GM21360 (cell line): Measurements from ENCODE around the gene PIGL.
A peak's percentile ranks its signal among the peaks of the same experiment; 100 is the strongest.
"Not testable (repeated sequence)": the region's sequence is repeated elsewhere in the genome, so short reads cannot be mapped to it uniquely, and the experiment has no call there.

Source experiments
- ATAC-seq: cut with Tn5 transposase; IDR thresholded peaks from one replicate; pipeline ENCODE4 v1.9.1; 2021; ENCODE audit warnings: mild to moderate bottlenecking, moderate library complexity; ENCODE audit not compliant: unreplicated experiment

PIGL gene

GRCh38 chr17:16273499-16273898, 56.5 kb downstream of the PIGL start:
- ATAC-seq: no peak

GRCh38 chr17:16273929-16274339, 56.9 kb downstream of the PIGL start:
- no peak for ATAC-seq

GRCh38 chr17:16275024-16275423, 58.0 kb downstream of the PIGL start:
- no peak for ATAC-seq

- ATAC-seq: no peak
These were observed 60.2 kb downstream of the PIGL start for GRCh38 chr17:16277163-16277562.

- no peak for ATAC-seq
These were observed 64.3 kb downstream of the PIGL start for GRCh38 chr17:16281351-16281750.

GRCh38 chr17:16282522-16282921, 65.5 kb downstream of the PIGL start:
- ATAC-seq: no peak

- ATAC-seq: no peak
These were observed 66.7 kb downstream of the PIGL start for GRCh38 chr17:16283705-16284104.

GRCh38 chr17:16285646-16286008, 68.6 kb downstream of the PIGL start:
- no peak for ATAC-seq

GRCh38 chr17:16286009-16286946, 69.3 kb downstream of the PIGL start:
- peak; percentile 74 for ATAC-seq

GRCh38 chr17:16286947-16287562, 70.0 kb downstream of the PIGL start:
- ATAC-seq: peak; percentile 45

- peak; percentile 16 for ATAC-seq
These were observed 70.6 kb downstream of the PIGL start for GRCh38 chr17:16287563-16288027.

- no peak for ATAC-seq
These were observed 72.0 kb downstream of the PIGL start for GRCh38 chr17:16288860-16289571.

GRCh38 chr17:16293931-16294330, 76.9 kb downstream of the PIGL start:
- no peak for ATAC-seq

- ATAC-seq: no peak
These were observed 77.5 kb downstream of the PIGL start for GRCh38 chr17:16294560-16294959.

- not testable (repeated sequence) for ATAC-seq
These were observed 79.1 kb downstream of the PIGL start for GRCh38 chr17:16296072-16296471.

GRCh38 chr17:16297367-16298139, 80.5 kb downstream of the PIGL start:
- ATAC-seq: no peak

- ATAC-seq: no peak
These were observed 81.2 kb downstream of the PIGL start for GRCh38 chr17:16298140-16298662.

- ATAC-seq: no peak
These were observed 83.5 kb downstream of the PIGL start for GRCh38 chr17:16300554-16300953.

GRCh38 chr17:16301963-16302855, 85.2 kb downstream of the PIGL start:
- no peak for ATAC-seq
